H1 (cell line): Measurements from ENCODE around the gene SMC3. TPM values are rescaled to one million over a fixed set of nuclear protein-coding genes. Genes with fewer than 3 reads are reported as not detected.
A peak's percentile ranks its signal among the peaks of the same experiment; 100 is the strongest.

ENCODE experiments used
- CBX8 ChIP-seq: fragments of 300-800, 300-1000 bp; sonication (generic); IDR thresholded peaks from 2 replicates; pipeline ENCODE4 v1.7.1; 2016; ENCODE audit warnings: low read depth, low read length, borderline replicate concordance
- CTCF ChIP-seq, 3 experiments: IDR thresholded peaks; 1 replicate in 2 of 3; 2 replicates in 1 of 3; pipeline versions ENCODE4 v1.5.1 to v1.6.1; 2011; ENCODE audit warnings: low read length in 3 of 3, mild to moderate bottlenecking in 3 of 3, inconsistent platforms in 2 of 3, low read depth in 1 of 3, moderate library complexity in 1 of 3; ENCODE audit not compliant: insufficient read depth in 1 of 3; ENCODE audit errors: control extremely low read depth in 1 of 3
- GTF2F1 ChIP-seq: IDR thresholded peaks from 2 replicates; pipeline ENCODE4 v1.6.1; 2012; ENCODE audit warnings: low read depth, low read length, improper control_type of control experiment, borderline replicate concordance
- HDAC6 ChIP-seq: IDR thresholded peaks from one replicate; pipeline ENCODE4 v1.7.1; 2012; ENCODE audit warnings: low read depth, mild to moderate bottlenecking, inconsistent platforms, low read length, moderate library complexity
- KDM1A ChIP-seq: fragments of 200-600, 300-600 bp; sonication (generic); IDR thresholded peaks from 2 replicates; pipeline ENCODE4 v1.7.1; 2016; ENCODE audit warnings: mild to moderate bottlenecking, low read length, borderline replicate concordance
- SP4 ChIP-seq: IDR thresholded peaks from 2 replicates; pipeline ENCODE4 v1.6.1; 2012; ENCODE audit warnings: low read length, inconsistent platforms
- polyA plus RNA-seq, 7 experiments: library from polyadenylated mRNA; depleted of rRNA in 3 of 7; stranded (reverse) in 5 of 7; unstranded in 2 of 7; fragments of >200 nt in 5 of 7; fragments of 200-250 nt in 2 of 7; gene quantifications; 1 replicate in 5 of 7; 2 replicates in 1 of 7; 4 replicates in 1 of 7; pipeline versions ENCODE4 v1.2.1 to v1.2.3, GENCODE V29; 2011 to 2013; ENCODE audit warnings: missing spikeins in 2 of 7, mixed read lengths in 2 of 7
- total RNA-seq: library from RNA; stranded (reverse); fragmentation: NEBNext Ultra II Directional; extraction: Animal tissue kit (Norgen Biotek cat#: 25700); gene quantifications from 2 replicates; pipeline ENCODE4 v1.2.1, GENCODE V29; 2021

SMC3 gene
- total and polyA plus RNA-seq, 2 of the 8 experiments (the other 6 are each of a cell fraction or from before 2014, with no cell fraction given): 12.7 to 93.4 TPM

- TF ChIP-seq CTCF (IDR thresholded peaks at IDR 0.05; ENCODE audit: control extremely low read depth in 1 of 3, insufficient read depth in 1 of 3, low read depth in 1 of 3, low read length in 3 of 3) (no peak), HDAC6 (no peak), CBX8 (no peak), KDM1A (peak; percentile 78; the same call in 1 of the 2 replicates), SP4 (0 out of 2 replicates have a peak, but pooled peaks have one; percentile 38), GTF2F1 (no peak; the same call in 1 of the 2 replicates)
- TF ChIP-seq, all 59 proteins: peak for 28
These were observed at the start of gene SMC3 (continued) for GRCh38 chr10:110567201-110568054.
